VCaP (cell line): Measurements from ENCODE around the gene CACFD1.

Source experiments
- H3K27ac ChIP-seq: fragments of 450-650 bp; 2 replicates; pipeline ENCODE4 v1.5.1; 2017
- CTCF ChIP-seq: fragments of 450-650 bp; conservative IDR thresholded peaks from 2 replicates; pipeline ENCODE4 v1.5.1; 2017; ENCODE audit warnings: mild to moderate bottlenecking, moderate library complexity

CACFD1 gene

GRCh38 chr9:133485531-133486260 is 25.9 kb downstream of the CACFD1 start:
- TF ChIP-seq CTCF = no peak
- H3K27ac ChIP-seq = peak overlapping the region; percentile 90

- TF ChIP-seq CTCF = no peak
- H3K27ac ChIP-seq = no peak overlapping the region
Observed at GRCh38 chr9:133487331-133487725, 27.6 kb downstream of the CACFD1 start.

- no peak for TF ChIP-seq CTCF
- H3K27ac ChIP-seq = no peak overlapping the region
Observed at GRCh38 chr9:133488686-133489252, 29.0 kb downstream of the CACFD1 start.

- TF ChIP-seq CTCF = no peak
- H3K27ac ChIP-seq = no peak overlapping the region
Observed at GRCh38 chr9:133489253-133490190, 29.7 kb downstream of the CACFD1 start.

GRCh38 chr9:133490201-133490681 is 30.5 kb downstream of the CACFD1 start:
- TF ChIP-seq CTCF = no peak
- H3K27ac ChIP-seq = no peak overlapping the region

- no peak for TF ChIP-seq CTCF
- no peak overlapping the region for H3K27ac ChIP-seq
Observed at GRCh38 chr9:133490865-133491655, 31.3 kb downstream of the CACFD1 start.
